Pancreas (tissue), 10 donors: ENCODE data around the gene UCK1. TPM values are rescaled to one million over a fixed set of nuclear protein-coding genes. Genes with fewer than 3 reads are reported as not detected.
"Not testable (repeated sequence)": the region's sequence is repeated elsewhere in the genome, so short reads cannot be mapped to it uniquely, and the experiment has no call there.

Experiments used
- ATAC-seq, 4 donors: fragments of 200-7000 bp; cut with Tn5 transposase; one replicate each; pipeline versions ENCODE4 v1.8.0 to v1.9.1; 2020; ENCODE audit warnings: mild to moderate bottlenecking in 4 of 4, moderate library complexity in 4 of 4
- DNase-seq, 6 donors: peaks; one replicate each; pipeline ENCODE4 v3.0.0-alpha.2; 2020
- FAIRE-seq: peaks from 2 replicates; lab custom pipeline; 2012; peaks lifted over from hg19 to GRCh38; lab: Jason Lieb, UNC
- H3K27ac ChIP-seq, 4 donors: fragments of 200-600 bp; sonication (generic); 1 replicate in 3 of 4; 2 replicates in 1 of 4; pipeline versions ENCODE4 v1.5.0 to v1.8.0; 2020
- H3K27me3 ChIP-seq, 4 donors: fragments of 200-600 bp; one replicate each; pipeline ENCODE4 v1.8.0; 2021
- H3K36me3 ChIP-seq, 3 donors: fragments of 200-600 bp; sonication (generic) in 1 of 3; one replicate each; pipeline versions ENCODE4 v1.5.0 to v1.8.0; 2020 to 2021
- H3K4me1 ChIP-seq, 3 donors: fragments of 200-600 bp; one replicate each; pipeline ENCODE4 v1.8.0; 2021
- H3K4me3 ChIP-seq, 4 donors: fragments of 200-600 bp; sonication (generic) in 2 of 4; one replicate each; pipeline versions ENCODE4 v1.5.0 to v1.8.0; 2020 to 2021
- H3K9me3 ChIP-seq, 4 donors: fragments of 200-600 bp; one replicate each; pipeline ENCODE4 v1.8.0; 2021
- WGBS, 2 donors: extraction: QIAGEN DNeasy Blood & Tissue Kit; methylation state at CpG; one replicate each; pipeline ENCODE4 v1.1.7; 2013; 5-methylcytosine and 5-hydroxymethylcytosine counted together
- intact Hi-C, 3 donors: fragments of 100-400 bp; cut with DNase I; formaldehyde crosslinking; loops; one replicate each; pipeline versions ENCODE4 v1.11.1 to v1.14.2; 2022
- polyA plus RNA-seq, 2 donors: library from polyadenylated mRNA; stranded (reverse); fragments of 200-250 nt; gene quantifications; one replicate each; pipeline ENCODE4 v1.2.3, GENCODE V29; 2013
- total RNA-seq, 6 donors: library from RNA; stranded (reverse); fragmentation: NEBNext Ultra II Directional in 4 of 6; extraction: Animal tissue kit (Norgen Biotek cat#: 25700) in 4 of 6; gene quantifications; one replicate each; pipeline versions ENCODE4 v1.2.1 to v1.2.4, GENCODE V29; 2021 to 2023
- TF ChIP-seq, protein P1 (sequence below), 4 donors: fragments of 200-600 bp; sonication (generic) in 3 of 4; IDR thresholded peaks; one replicate each; pipeline versions ENCODE4 v1.5.0 to v1.8.0; 2021; ENCODE audit warnings: antibody characterized with exemption in 4 of 4
- donor health status: healthy with polysubstance abuse.
- donor health status: DM: no; HTN: no; CAD: no; lungs with moderate emphysema.
- donor health status: DM: no; HTN: no; CAD: no.
- donor health status: control.
- donor health status: control.
- donor health status: Bipolar disorder and iron deficiency.
- donor health status: DM: yes; HTN: yes; CAD: no.
- donor health status: DM: no; HTN: no; CAD: no.
- donor health status: DM: no; HTN: no; CAD: no.
- donor health status: DM: yes; HTN: yes; CAD: no.

The UCK1 gene
- total and polyA plus RNA-seq, 8 donors, result 11.2 to 31.2 (median 18.2) TPM

DNA sequence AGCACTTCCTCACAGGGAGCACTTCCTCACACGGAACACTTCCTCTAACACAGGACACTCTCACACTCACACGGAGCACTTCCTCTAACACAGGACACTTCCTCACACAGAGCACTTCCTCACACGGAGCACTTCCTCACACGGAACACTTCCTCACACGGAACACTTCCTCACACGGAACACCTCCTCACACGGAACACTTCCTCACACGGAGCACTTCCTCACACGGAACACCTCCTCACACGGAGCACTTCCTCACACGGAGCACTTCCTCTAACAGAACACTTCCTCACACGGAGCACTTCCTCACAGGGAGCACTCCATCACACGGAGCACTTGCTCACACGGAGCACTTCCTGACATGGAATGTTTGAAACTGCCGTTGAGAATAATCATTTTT is 15.0 kb downstream of the UCK1 start:
- Histone ChIP-seq H3K4me1 (no peaks in the 10 kb centered on the region), H3K9me3 (no peaks in the 10 kb centered on the region), H3K27ac (no peak overlapping the region), H3K27me3 (no peaks in the 10 kb centered on the region), H3K4me3 (no peak overlapping the region), H3K36me3 (peaks cover 0 to 59% (median 8%) of the 10 kb centered on the region in 3 donors)
- intact Hi-C loops, result no loop called here
- WGBS, 2 donors, result 86 to 87% methylated on average over 14 to 15 of the region's 15 CpGs
- ATAC-seq (no peak), FAIRE-seq (no peak), DNase-seq (no peak)
- TF ChIP-seq, protein P1, sequence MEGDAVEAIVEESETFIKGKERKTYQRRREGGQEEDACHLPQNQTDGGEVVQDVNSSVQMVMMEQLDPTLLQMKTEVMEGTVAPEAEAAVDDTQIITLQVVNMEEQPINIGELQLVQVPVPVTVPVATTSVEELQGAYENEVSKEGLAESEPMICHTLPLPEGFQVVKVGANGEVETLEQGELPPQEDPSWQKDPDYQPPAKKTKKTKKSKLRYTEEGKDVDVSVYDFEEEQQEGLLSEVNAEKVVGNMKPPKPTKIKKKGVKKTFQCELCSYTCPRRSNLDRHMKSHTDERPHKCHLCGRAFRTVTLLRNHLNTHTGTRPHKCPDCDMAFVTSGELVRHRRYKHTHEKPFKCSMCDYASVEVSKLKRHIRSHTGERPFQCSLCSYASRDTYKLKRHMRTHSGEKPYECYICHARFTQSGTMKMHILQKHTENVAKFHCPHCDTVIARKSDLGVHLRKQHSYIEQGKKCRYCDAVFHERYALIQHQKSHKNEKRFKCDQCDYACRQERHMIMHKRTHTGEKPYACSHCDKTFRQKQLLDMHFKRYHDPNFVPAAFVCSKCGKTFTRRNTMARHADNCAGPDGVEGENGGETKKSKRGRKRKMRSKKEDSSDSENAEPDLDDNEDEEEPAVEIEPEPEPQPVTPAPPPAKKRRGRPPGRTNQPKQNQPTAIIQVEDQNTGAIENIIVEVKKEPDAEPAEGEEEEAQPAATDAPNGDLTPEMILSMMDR (IDR thresholded peaks at IDR 0.05), result no peak

- H3K4me1 ChIP-seq, H3K9me3 ChIP-seq, FAIRE-seq, intact Hi-C loops, H3K27me3 ChIP-seq, DNase-seq, ATAC-seq, H3K27ac ChIP-seq, H3K4me3 ChIP-seq: not testable (repeated sequence)
- WGBS, 2 donors, result 81 to 87% methylated on average over 10 to 12 of the region's 12 CpGs
- H3K36me3 ChIP-seq, result peaks cover 0 to 63% (median 8%) of the 10 kb centered on the region in 3 donors
Measured at GRCh38 chr9:131515559-131516031, 15.5 kb downstream of the UCK1 start.

- peaks cover 1 to 53% (median 5%) of the 10 kb centered on the region in 3 donors for H3K36me3 ChIP-seq
- TF ChIP-seq, protein P1 (IDR thresholded peaks at IDR 0.05), result no peak
Measured at GRCh38 chr9:131513177-131513576, 17.9 kb downstream of the UCK1 start.

DNA sequence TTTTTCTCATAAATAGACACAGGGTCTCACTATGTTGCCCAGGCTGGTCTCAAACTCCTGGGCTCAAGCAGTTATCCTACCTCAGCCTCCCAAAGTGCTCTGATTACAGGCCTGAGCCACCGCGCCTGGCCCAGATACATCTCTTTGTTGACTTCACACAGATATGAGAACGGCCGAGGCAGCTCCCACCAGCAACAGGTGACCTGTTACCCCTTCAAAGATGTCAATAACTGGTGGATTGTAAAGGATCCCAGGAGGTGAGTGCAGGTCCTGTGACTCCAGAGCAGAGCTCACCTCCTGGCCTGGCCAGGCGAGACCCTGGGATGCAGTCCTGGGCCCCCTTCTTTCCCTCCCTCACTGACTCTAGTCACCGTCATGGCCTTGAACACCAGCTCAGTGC is 19.2 kb downstream of the UCK1 start:
- TF ChIP-seq, protein P1 (IDR thresholded peaks at IDR 0.05), result no peak
- WGBS, 2 donors, result 87 to 88% methylated on average over 6 of the region's 6 CpGs
- no peaks in the 10 kb centered on the region for H3K9me3 ChIP-seq
- FAIRE-seq (no peak), DNase-seq (no peak), ATAC-seq (no peak)
- intact Hi-C loops, result no loop called here
- peaks cover 0 to 49% (median 5%) of the 10 kb centered on the region in 3 donors for H3K36me3 ChIP-seq
- no peaks in the 10 kb centered on the region for H3K4me1 ChIP-seq
- H3K27me3 ChIP-seq, result no peaks in the 10 kb centered on the region
- H3K4me3 ChIP-seq, result no peak overlapping the region
- no peak overlapping the region for H3K27ac ChIP-seq

More at GRCh38 chr9:131513177-131513576, 17.9 kb downstream of the UCK1 start:
- no peaks in the 10 kb centered on the region for H3K4me1 ChIP-seq
- intact Hi-C loops, result no loop called here
- H3K9me3 ChIP-seq, result no peaks in the 10 kb centered on the region
- H3K27ac ChIP-seq, result no peak overlapping the region
- DNase-seq (peak in 1 of 6 donors; percentile 33), ATAC-seq (no peak), FAIRE-seq (no peak)
- H3K27me3 ChIP-seq, result no peaks in the 10 kb centered on the region
- 93 to 96% methylated on average over 15 of the region's 15 CpGs for WGBS, 2 donors
- H3K4me3 ChIP-seq, result no peak overlapping the region

GRCh38 chr9:131511416-131511815 is 19.6 kb downstream of the UCK1 start:
- FAIRE-seq (no peak), ATAC-seq (no peak), DNase-seq (no peak)
- TF ChIP-seq, protein P1 (IDR thresholded peaks at IDR 0.05), result no peak
- WGBS, 2 donors, result 64 to 69% methylated on average over 7 of the region's 7 CpGs
- Histone ChIP-seq H3K9me3 (no peaks in the 10 kb centered on the region), H3K27ac (no peak overlapping the region), H3K27me3 (no peaks in the 10 kb centered on the region), H3K4me1 (no peaks in the 10 kb centered on the region), H3K4me3 (no peak overlapping the region), H3K36me3 (peaks cover 0 to 45% (median 5%) of the 10 kb centered on the region in 3 donors)
- intact Hi-C loops, result no loop called here
